GM21423 (cell line): ENCODE results near the gene IDNK.
A peak's percentile ranks its signal among the peaks of the same experiment; 100 is the strongest.
"Not testable (repeated sequence)": the region's sequence is repeated elsewhere in the genome, so short reads cannot be mapped to it uniquely, and the experiment has no call there.

Experiments
- ATAC-seq: cut with Tn5 transposase; IDR thresholded peaks from one replicate; pipeline ENCODE4 v1.9.1; 2021; ENCODE audit warnings: mild to moderate bottlenecking, moderate library complexity; ENCODE audit not compliant: unreplicated experiment

IDNK gene

GRCh38 chr9:83622939-83623678, at the start of gene IDNK:
Gene IDNK, plus strand, starts transcription at chr9:83623143. Its CDS starts 29 bp downstream, at chr9:83623172.
- ATAC-seq: peak; percentile 72

DNA sequence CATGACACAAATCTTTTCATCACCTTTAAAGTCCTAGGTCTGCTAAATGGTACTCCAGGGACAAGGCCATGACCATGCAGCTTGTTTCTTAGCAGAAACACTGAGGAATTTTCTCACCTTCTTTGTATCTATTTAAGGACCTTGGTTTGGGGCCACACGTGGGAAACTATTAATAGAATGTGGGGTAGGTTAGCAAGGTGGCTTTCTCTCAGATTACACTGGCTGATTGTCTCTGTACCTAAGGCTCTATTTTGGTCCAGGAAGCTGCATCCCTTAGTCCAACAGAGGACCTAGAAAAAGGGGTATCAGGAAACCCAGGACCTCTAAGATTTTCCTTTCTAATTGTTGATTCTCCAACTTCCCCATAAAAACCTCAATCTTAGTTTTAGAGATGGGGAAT, 48.5 kb upstream of the IDNK start:
- no peak for ATAC-seq

DNA sequence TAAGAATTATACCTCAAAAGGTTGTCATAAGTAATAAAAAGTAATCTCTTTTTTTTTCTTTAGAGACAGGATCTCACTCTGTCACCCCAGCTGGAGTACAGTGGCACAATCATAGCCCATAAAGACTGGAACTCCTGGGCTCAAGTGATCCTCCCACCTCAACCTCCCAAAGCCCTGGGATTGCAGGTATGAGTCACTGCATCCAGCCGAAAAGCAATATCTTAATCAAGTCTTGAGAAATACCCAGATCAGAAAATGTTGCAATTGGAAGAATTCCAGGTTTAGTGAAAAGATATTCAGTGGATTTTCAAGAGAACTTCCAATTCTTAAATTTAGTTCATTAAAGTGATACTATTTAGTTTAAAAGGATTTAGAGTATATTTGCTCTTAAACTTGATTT, 40.9 kb upstream of the IDNK start:
- ATAC-seq: no peak

- no peak for ATAC-seq
Measured at GRCh38 chr9:83583151-83584014, 39.6 kb upstream of the IDNK start.

GRCh38 chr9:83584995-83585394, 37.9 kb upstream of the IDNK start:
- ATAC-seq: no peak

DNA sequence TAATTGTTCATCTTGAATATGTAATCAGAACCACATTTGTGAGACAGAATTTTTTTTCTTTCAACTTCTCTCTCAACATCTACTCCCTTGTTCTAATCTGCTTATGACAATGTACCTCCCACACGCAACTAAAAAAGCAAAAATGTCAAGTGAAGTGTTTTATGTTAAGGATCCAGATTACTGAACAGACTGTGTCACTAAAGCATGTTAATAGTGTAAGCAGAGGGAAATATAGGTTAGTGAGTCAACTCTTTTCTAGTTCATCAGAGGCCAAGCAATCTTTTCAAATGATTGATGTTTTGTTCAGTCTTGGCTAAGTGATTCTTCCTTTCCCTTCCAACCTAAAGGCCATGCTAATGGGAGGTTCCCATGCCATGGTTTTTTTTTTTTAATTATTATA, 34.7 kb upstream of the IDNK start:
- no peak for ATAC-seq

DNA sequence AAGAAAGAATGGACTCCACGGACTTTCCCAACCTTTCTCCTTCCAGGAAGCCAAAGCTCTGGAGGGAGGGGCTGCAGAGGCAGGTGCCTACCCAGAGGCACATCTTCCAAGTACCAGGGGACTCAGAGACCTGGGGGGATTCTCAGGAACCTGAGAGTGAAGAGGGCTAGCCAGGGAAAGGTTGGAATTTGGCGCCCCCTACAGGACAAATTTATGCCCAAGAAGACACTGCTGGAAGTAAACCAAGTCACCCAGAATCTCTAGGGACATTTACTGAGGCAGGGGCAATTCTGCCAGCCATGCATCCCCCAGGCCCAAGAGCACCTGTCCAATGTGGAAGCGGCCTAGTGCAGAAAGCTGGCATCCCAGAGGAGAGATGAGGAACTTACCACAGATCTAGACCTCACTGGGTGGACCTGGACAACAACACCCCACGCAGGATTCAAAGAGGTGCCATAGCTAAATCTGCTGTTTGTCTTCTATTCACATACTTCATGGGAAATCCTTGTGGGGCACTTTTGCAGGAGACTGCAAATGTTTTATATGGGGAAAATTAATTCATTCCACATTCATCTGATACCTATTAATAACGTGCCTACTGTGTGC, 25.9 kb upstream of the IDNK start:
- no peak for ATAC-seq

GRCh38 chr9:83598487-83598886, 24.5 kb upstream of the IDNK start:
- no peak for ATAC-seq

DNA sequence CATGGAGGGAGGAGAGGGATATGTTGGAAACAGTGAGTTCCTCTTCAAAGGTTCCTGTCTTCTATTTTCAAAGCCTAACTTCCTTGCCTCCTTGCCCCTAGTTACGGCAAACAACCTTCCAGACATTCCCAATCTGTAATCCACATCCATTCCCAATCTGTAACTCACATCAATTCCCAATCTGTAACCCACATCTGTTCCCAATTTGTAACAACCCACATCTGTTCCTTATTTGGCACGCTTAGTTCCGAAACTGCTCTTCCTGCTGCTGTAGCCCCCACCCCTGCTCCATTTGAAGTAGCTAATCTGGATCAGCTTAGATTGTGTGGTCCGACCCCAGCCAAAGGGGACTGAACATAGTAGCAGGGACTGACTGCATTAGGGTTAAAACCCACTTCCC, 23.9 kb upstream of the IDNK start:
- no peak for ATAC-seq

DNA sequence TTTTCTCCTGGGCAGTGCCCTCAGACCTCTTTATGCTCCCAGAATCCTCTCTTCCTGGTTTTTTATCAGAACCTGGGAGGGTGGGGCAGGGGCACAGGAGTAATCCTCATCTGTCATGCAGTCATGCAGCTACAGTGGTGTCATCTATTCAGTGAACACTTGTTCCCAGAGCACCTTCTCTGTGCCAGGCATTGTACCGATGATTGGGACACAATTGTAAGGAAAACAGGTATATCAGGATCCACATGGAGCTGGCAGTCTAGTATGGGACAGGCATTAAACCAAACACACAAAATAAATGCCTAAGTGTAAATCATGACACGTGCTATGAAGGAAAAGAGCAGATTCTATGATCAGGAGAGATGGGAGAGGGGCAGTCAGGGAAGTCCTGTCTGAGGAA, 21.5 kb upstream of the IDNK start:
- no peak for ATAC-seq

DNA sequence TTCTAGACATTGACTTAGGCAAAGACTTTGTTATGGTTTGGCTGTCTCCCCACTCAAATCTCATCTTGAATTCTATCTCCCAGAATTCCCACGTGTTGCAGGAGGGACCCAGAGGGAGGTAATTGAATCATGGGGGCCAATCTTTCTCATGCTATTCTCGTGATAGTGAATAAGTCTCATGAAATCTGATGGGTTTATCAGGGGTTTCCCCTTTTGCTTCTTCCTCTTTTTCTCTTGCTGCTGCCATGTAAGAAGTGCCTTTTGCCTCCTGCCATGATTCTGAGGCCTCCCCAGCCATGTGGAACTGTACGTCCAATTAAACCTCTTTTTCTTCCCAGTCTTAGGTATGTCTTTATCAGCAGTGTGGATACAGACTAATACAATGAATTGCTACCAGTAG, 15.3 kb upstream of the IDNK start:
- not testable (repeated sequence) for ATAC-seq

DNA sequence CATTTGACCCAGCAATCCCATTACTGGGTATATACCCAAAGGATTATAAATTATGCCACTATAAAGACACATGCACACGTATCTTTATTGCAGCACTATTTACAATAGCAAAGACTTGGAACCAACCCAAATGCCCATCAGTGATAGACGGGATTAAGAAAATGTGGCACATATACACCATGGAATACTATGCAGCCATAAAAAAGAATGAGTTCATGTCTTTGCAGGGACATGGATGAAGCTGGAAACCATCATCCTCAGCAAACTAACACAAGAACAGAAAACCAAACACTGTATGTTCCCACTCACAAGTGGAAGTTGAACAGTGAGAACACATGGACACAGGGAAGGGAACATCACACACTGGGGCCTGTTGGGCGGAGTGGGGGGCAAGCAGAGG, 9.6 kb upstream of the IDNK start:
- not testable (repeated sequence) for ATAC-seq

DNA sequence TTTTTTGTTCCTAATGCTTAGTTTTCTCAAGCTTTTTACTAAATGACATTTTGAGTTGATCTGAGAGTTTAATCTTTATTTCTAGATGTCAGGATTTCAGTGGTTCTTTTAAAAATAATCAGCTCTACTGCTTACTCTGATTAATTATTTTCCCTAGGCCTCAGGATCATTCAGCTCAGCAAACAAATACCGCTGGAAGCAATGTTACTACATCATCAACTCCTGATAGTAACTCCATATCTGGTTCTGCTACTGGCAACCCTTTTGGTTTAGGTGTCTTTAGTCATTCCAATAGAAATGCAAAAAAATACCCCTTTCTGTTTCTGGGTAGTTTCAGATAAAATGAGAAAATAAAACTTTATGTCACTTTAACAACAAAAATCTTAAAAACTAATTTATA, 5.6 kb upstream of the IDNK start:
- no peak for ATAC-seq

DNA sequence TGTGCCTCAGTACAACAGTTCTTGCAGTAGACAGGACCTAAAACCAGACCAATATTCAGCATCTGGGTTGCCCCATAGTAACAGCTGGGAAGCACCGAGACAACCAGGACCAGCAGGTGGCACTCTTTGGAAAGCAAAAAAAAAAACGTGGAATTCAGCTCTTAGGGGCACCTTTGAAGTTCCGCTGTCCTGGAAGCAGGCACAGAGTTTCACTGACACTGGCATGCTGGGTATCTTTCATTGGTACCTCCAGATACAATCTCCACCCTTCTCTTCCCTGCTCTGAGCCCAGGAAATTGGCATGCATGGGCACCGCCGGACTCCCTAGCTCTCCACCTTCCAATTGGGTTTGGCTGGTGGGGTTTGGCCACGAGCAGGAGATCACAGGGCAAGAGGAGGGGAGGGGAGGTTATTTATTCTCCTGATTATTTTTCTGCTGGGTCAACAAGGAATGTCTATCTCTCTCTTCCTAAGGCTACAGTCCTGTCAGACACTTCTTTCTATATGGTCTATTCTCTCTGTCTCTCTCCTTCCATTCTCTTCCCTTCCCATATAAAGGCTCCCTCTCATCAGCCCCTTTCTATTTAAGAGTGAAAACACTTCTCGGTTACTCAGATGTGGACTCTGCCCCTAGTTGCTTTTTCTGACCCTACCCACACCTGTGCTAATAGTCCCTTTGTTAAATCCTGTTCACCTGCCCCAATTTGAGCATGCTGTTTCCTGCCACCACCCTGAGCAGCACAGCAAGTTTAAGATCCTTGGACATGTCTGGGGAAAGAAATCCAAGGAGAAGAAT, 1.9 kb upstream of the IDNK start:
- no peak for ATAC-seq

GRCh38 chr9:83622433-83622938, 457 bp upstream of the IDNK start:
- peak; percentile 42 for ATAC-seq

GRCh38 chr9:83623679-83624076, 735 bp downstream of the IDNK start:
- ATAC-seq: peak; percentile 38

GRCh38 chr9:83625178-83625577, 2.2 kb downstream of the IDNK start:
- ATAC-seq: no peak

- ATAC-seq: no peak
Measured at GRCh38 chr9:83628540-83628939, 5.6 kb downstream of the IDNK start.

- ATAC-seq: no peak
Measured at GRCh38 chr9:83629433-83630104, 6.6 kb downstream of the IDNK start.

DNA sequence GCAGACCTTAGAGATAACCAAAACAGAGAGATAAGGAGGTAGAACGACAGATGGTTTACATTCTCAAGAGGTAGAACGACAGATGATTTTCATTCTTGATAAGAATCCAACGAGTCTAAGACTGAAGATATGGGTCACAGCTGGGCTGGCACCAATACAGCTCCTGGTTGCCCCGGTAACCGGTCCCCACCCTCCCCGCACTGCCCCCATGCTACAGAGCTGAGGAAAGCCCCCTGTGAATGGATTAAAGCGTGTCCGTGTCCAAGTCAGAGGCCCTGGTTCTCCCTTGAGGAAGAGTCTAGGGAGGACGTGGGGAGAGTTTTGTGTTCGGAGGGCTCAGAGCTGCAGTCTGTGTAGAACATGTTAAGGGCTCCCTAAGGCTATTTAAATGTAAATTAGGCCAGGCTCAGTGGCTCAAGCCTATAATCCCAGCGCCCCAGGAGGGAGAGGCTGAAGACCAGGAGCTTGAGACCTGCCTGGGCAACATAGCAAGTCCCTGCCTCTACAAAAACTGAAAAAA, 8.1 kb downstream of the IDNK start:
- no peak for ATAC-seq
